Endothelial cell of umbilical vein (primary cell): ENCODE data around the gene RNF145.

Experiments
- EZH2 ChIP-seq: IDR thresholded peaks from 2 replicates; pipeline ENCODE4 v1.6.1; 2012; ENCODE audit warnings: borderline replicate concordance, low read depth, mild to moderate bottlenecking, moderate library complexity, low read length, inconsistent platforms; ENCODE audit not compliant: severe bottlenecking
- FOS ChIP-seq: IDR thresholded peaks from 2 replicates; pipeline ENCODE4 v1.6.1; 2011; ENCODE audit warnings: mild to moderate bottlenecking, low read length, moderate library complexity, borderline replicate concordance; ENCODE audit not compliant: insufficient read depth
- GATA2 ChIP-seq: IDR thresholded peaks from 2 replicates; pipeline ENCODE4 v1.7.0; 2011; ENCODE audit warnings: low read depth, mild to moderate bottlenecking, moderate library complexity, mixed read lengths, low read length; ENCODE audit not compliant: insufficient read length, insufficient read depth
- JUN ChIP-seq: IDR thresholded peaks from 2 replicates; pipeline ENCODE4 v1.6.1; 2011; ENCODE audit warnings: borderline replicate concordance, low read depth; ENCODE audit not compliant: insufficient read length, insufficient read depth
- MYC ChIP-seq: IDR thresholded peaks from one replicate; pipeline ENCODE4 v1.6.1; 2011; ENCODE audit warnings: mild to moderate bottlenecking, low read depth, low read length
- POLR2A ChIP-seq: IDR thresholded peaks from 2 replicates; pipeline ENCODE4 v1.6.1; 2012; ENCODE audit warnings: low read depth, mild to moderate bottlenecking, control low read depth, low read length
- POLR2AphosphoS5 ChIP-seq: IDR thresholded peaks from 2 replicates; pipeline ENCODE4 v1.6.1; 2012; ENCODE audit warnings: low read depth, mild to moderate bottlenecking, control low read depth, low read length, moderate library complexity; ENCODE audit not compliant: insufficient read depth
- TF ChIP-seq, protein P1 (sequence below), 2 donors: IDR thresholded peaks; 1 replicate in 1 of 2; 2 replicates in 1 of 2; pipeline ENCODE4 v1.5.1; 2011; ENCODE audit warnings: low read length in 2 of 2, mild to moderate bottlenecking in 2 of 2, moderate library complexity in 2 of 2, control low read depth in 1 of 2, inconsistent platforms in 1 of 2, low read depth in 1 of 2; ENCODE audit not compliant: insufficient read depth in 1 of 2; ENCODE audit errors: extremely low read depth in 1 of 2
- TF ChIP-seq, protein P2 (sequence below): IDR thresholded peaks from 2 replicates; pipeline ENCODE4 v1.6.1; 2011; ENCODE audit not compliant: insufficient read depth, insufficient read length

- TF ChIP-seq, protein P1, sequence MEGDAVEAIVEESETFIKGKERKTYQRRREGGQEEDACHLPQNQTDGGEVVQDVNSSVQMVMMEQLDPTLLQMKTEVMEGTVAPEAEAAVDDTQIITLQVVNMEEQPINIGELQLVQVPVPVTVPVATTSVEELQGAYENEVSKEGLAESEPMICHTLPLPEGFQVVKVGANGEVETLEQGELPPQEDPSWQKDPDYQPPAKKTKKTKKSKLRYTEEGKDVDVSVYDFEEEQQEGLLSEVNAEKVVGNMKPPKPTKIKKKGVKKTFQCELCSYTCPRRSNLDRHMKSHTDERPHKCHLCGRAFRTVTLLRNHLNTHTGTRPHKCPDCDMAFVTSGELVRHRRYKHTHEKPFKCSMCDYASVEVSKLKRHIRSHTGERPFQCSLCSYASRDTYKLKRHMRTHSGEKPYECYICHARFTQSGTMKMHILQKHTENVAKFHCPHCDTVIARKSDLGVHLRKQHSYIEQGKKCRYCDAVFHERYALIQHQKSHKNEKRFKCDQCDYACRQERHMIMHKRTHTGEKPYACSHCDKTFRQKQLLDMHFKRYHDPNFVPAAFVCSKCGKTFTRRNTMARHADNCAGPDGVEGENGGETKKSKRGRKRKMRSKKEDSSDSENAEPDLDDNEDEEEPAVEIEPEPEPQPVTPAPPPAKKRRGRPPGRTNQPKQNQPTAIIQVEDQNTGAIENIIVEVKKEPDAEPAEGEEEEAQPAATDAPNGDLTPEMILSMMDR (IDR thresholded peaks at IDR 0.05; ENCODE audit: extremely low read depth in 1 of 2, insufficient read depth in 1 of 2, low read depth in 1 of 2, low read length in 2 of 2) = no peak
- TF ChIP-seq JUN = no peak
- TF ChIP-seq EZH2 = no peak
- no peak for TF ChIP-seq POLR2A
- no peak for TF ChIP-seq POLR2AphosphoS5
- TF ChIP-seq, protein P2, sequence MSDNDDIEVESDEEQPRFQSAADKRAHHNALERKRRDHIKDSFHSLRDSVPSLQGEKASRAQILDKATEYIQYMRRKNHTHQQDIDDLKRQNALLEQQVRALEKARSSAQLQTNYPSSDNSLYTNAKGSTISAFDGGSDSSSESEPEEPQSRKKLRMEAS = no peak
- TF ChIP-seq FOS = no peak
- TF ChIP-seq GATA2 = no peak
- TF ChIP-seq MYC = no peak
Observed at GRCh38 chr5:159257007-159257406, 47.7 kb upstream of the RNF145 start.
